Esophagus muscularis mucosa (tissue), 3 donors: ENCODE results near the gene SEMA6D.

Experiments
- CTCF ChIP-seq, 3 experiments: fragments of 200-600 bp in 2 of 3; fragments of 450-650 bp in 1 of 3; sonication (generic) in 2 of 3; IDR thresholded peaks; one replicate each; pipeline ENCODE4 v1.5.1; 2017 to 2019; ENCODE audit warnings: antibody characterized with exemption in 3 of 3, mild to moderate bottlenecking in 2 of 3, moderate library complexity in 1 of 3
- POLR2AphosphoS5 ChIP-seq, 2 donors: sonication (generic); formaldehyde crosslinking; IDR thresholded peaks; one replicate each; pipeline ENCODE4 v1.6.1; 2017; ENCODE audit warnings: antibody characterized with exemption in 2 of 2

GRCh38 chr15:47727676-47728075, 10.4 kb downstream of the SEMA6D start:
- TF ChIP-seq CTCF (IDR thresholded peaks at IDR 0.05): no peak
- no peak for TF ChIP-seq POLR2AphosphoS5 (IDR thresholded peaks at IDR 0.05)
